ENCODE measurements around the gene ZBED3.
"Not testable (repeated sequence)": the region's sequence is repeated elsewhere in the genome, so short reads cannot be mapped to it uniquely, and the experiment has no call there.

Gene ZBED3

DNA sequence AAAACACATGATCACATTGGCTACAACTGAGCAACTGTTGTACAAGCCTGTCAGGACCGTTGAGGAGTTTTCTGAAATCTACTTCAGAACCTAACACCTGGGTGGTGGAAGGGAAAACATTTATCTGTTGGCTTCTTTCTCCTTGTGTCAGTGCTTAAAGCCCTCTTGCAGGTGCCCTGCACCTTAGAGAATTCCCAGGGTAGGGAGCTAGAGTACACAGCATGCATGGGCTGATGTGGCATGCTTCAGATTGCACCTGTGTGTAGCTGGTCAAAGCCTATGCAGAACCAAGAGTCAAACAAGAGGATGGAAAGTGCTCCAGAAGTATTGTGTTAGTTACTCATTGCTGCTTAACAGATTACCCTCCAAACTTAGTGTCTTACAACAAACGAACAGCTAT is 33.6 kb upstream of the ZBED3 start:
- TF ChIP-seq, protein P1, sequence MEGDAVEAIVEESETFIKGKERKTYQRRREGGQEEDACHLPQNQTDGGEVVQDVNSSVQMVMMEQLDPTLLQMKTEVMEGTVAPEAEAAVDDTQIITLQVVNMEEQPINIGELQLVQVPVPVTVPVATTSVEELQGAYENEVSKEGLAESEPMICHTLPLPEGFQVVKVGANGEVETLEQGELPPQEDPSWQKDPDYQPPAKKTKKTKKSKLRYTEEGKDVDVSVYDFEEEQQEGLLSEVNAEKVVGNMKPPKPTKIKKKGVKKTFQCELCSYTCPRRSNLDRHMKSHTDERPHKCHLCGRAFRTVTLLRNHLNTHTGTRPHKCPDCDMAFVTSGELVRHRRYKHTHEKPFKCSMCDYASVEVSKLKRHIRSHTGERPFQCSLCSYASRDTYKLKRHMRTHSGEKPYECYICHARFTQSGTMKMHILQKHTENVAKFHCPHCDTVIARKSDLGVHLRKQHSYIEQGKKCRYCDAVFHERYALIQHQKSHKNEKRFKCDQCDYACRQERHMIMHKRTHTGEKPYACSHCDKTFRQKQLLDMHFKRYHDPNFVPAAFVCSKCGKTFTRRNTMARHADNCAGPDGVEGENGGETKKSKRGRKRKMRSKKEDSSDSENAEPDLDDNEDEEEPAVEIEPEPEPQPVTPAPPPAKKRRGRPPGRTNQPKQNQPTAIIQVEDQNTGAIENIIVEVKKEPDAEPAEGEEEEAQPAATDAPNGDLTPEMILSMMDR (IDR thresholded peaks at IDR 0.05; ENCODE audit: insufficient read depth, low read depth, low read length, missing control alignments), result no peak
- no peak overlapping the region for H3K4me3 ChIP-seq (ENCODE audit: low read length)
- DNase-seq (ENCODE audit: low read depth), result no peak

DNA sequence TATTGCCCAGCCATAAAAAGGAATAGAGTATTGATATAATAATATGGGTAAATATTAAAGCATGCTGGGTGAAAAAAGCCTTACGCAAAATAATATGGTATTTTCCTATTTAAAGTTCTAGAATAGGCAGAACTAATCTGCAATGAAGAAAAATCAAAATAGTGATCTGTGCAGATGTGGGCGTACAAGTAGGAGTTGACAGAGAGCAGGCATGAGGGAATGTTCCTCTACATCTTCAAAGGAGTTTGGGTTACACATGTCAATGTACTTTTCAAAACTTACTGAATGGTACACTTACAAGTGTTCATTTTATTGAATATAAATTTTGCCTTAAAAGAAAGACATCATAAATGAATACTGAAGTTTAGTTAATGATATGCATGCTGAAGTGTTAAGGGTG is 33.0 kb upstream of the ZBED3 start:
- TF ChIP-seq, protein P1 (IDR thresholded peaks at IDR 0.05; ENCODE audit: insufficient read depth, low read depth, low read length, missing control alignments), result no peak
- no peak for DNase-seq (ENCODE audit: low read depth)
- H3K4me3 ChIP-seq (ENCODE audit: low read length), result no peak overlapping the region

DNA sequence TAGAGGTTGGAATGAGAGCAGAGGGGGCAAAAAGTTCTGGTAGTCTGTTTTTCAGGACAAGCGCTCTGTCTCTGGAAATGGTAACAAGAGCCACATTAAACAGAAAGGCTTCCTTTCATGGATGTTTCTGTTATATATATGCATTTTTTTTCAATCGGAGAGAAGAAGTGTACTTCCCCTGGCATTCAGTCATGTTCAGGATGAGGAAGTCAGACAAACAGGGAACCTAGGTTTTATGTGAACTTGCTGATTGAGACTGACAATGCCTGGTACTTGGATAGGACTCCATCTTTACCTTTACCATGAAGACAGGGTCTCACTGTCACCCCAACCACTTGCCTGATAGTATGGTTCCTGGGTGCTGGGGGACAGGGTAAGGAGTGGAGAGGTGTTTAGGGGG is 30.1 kb upstream of the ZBED3 start:
- H3K4me3 ChIP-seq (ENCODE audit: low read length), result no peak overlapping the region
- TF ChIP-seq, protein P1 (IDR thresholded peaks at IDR 0.05; ENCODE audit: insufficient read depth, low read depth, low read length, missing control alignments), result no peak
- no peak for DNase-seq (ENCODE audit: low read depth)

DNA sequence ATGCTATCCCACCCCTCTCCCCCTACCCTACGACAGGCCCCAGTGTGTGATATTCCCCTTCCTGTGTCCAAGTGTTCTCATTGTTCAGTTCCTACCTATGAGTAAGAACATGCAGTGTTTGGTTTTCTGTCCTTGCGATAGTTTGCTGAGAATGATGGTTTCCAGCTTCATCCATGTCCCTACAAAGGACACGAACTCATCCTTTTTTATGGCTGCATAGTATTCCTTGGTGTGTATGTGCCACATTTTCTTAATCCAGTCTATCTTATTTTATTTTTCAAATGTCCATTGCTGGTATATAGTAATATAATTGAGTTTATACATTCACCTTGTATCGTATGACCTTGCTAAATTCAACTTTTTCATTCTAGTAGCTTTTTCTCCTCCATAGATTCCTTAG is 19.9 kb upstream of the ZBED3 start:
- not testable (repeated sequence) for DNase-seq (ENCODE audit: low read depth); H3K4me3 ChIP-seq (ENCODE audit: low read length)

DNA sequence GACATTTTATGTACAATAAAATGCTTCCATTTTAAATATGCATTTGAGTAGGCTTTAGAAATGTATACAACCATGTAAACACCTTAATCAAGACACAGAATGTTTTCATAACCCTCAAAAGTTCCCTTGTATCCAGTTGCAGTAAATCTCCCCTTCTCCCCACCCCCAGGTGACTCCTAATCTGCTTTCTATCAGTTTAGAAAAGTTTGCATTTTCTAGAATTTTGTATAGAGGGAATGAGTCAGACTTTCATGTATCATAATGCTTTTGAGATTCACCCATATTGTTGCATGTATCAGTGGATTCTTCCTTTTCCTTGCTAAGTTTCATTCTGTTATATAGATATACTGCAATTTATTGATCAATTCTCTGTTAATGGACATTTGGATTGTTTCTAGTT is 17.7 kb upstream of the ZBED3 start:
- no peak for DNase-seq (ENCODE audit: low read depth)
- TF ChIP-seq, protein P1 (IDR thresholded peaks at IDR 0.05; ENCODE audit: insufficient read depth, low read depth, low read length, missing control alignments), result no peak
- H3K4me3 ChIP-seq (ENCODE audit: low read length), result no peak overlapping the region

DNA sequence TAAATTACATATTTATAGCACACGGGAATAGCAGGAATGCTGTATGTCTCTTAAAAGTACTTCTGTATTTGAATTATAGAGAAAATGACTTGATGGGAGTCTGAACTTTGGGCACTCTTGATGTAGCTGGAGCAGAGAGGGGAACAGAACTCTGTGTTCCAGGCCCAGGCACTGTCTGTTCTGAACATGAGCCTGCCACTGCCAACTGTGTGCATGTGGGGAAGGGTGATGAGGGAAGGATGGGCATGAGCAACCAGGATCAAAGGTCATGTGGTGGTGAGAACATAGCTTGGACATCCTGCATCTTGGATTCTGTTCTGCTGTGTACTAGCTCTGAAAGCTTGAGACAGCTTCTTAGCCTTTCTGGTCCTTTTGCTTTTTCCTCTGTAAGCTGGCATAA is 16.4 kb upstream of the ZBED3 start:
- TF ChIP-seq, protein P1 (IDR thresholded peaks at IDR 0.05; ENCODE audit: insufficient read depth, low read depth, low read length, missing control alignments), result no peak
- no peak overlapping the region for H3K4me3 ChIP-seq (ENCODE audit: low read length)
- DNase-seq (ENCODE audit: low read depth), result no peak

DNA sequence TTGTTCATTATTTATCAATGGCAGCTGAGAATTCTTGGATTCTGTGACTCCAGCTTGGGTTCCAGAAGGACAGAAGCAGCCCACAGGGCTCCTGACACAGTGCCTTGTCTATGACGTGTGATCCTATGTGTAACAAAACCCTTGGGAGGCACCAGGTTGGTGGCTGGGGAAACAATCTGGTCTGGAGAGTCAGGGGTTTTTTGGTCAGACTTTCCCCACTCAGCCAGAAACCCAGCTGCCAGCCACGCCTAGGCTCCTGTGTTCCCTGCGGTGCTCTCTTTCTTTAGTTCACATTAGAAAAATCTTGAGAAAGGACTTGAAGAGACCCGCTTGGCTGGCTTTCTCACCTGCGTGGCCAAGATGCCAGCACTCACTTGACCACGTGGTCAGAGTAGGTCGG is 15.5 kb upstream of the ZBED3 start:
- H3K4me3 ChIP-seq (ENCODE audit: low read length), result no peak overlapping the region
- TF ChIP-seq, protein P1 (IDR thresholded peaks at IDR 0.05; ENCODE audit: insufficient read depth, low read depth, low read length, missing control alignments), result no peak
- no peak for DNase-seq (ENCODE audit: low read depth)

DNA sequence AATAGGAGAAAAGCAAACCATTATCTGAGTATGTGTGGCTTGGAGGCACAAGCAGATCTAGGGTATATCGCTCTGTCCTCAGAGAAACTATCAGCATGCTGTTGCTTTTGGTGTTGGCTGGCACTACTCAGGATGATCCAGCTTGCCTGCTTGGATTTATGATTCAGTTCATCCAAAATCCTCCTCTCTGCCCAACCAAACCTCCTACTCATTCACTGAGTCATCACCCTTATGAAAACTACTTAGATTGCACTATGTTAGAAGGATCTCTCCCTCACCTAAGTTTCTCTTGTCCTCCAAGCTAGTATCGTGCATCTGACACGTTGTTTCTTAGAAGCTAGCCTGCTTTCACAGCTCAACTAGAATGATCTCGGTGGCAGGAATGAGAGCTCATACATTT is 14.2 kb upstream of the ZBED3 start:
- peak; percentile 80 for DNase-seq (ENCODE audit: low read depth)
- TF ChIP-seq, protein P1 (IDR thresholded peaks at IDR 0.05; ENCODE audit: insufficient read depth, low read depth, low read length, missing control alignments), result no peak
- no peak overlapping the region for H3K4me3 ChIP-seq (ENCODE audit: low read length)
